HG03039 (cell line): Measurements from ENCODE around the gene RAB2B.
"Not testable (repeated sequence)": the region's sequence is repeated elsewhere in the genome, so short reads cannot be mapped to it uniquely, and the experiment has no call there.

ENCODE experiments used
- ATAC-seq: cut with Tn5 transposase; IDR thresholded peaks from one replicate; pipeline ENCODE4 v1.9.1; 2021; ENCODE audit warnings: mild to moderate bottlenecking, moderate library complexity; ENCODE audit not compliant: unreplicated experiment

Gene RAB2B

GRCh38 chr14:21494902-21495762, 18.4 kb upstream of the RAB2B start:
- ATAC-seq: no peak

DNA sequence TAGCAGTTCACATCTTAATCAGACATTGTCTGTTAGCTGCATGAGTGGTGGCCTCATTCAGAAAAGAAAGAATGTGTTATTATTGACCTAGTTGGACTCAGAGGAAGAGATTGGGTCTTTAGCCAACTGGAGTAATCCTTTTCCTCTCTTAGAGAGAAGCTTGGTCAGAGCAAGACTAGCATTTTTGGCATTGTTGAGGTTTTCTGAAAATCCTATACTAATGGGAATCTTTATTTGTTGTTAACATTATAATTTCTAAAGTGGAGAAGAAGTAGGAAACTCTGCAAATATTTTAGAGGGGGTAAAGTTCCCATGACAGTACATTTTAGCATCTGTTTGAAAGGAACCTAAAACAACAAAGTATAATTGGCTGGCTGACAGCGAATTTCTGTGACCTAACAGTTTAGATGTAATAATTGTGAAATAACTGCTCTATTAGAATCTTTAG, 9.9 kb upstream of the RAB2B start:
- no peak for ATAC-seq

DNA sequence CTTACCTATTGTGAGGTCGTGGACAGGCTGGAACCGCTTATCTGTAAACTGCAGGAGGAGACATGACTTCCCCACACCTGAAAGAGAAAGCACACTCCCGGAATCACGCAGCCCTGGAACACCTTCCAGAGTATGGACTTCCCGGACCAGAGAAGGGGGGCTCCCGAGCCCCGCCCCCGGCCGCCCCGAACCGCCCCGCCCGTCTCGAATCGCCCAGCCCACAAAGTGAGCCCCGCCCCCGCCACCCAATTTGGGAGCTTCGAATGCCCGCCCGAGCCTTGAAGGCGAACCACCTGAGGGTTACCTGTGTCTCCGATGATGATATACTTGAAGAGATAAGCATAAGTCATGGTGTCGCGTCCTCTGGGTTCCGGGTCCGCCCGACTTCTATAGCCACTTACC, 235 bp downstream of the RAB2B start:
- no peak for ATAC-seq

- ATAC-seq: no peak
Observed at GRCh38 chr14:21475767-21476522, 814 bp downstream of the RAB2B start.

GRCh38 chr14:21467616-21468015, 9.1 kb downstream of the RAB2B start:
- no peak for ATAC-seq

GRCh38 chr14:21455912-21456667, 20.7 kb downstream of the RAB2B start, which contains the start of gene CHD8:
Gene CHD8 (minus strand): TSS chr14:21456123. CDS start chr14:21431643, 24,480 bp downstream.
- peak; percentile 95 for ATAC-seq

- peak; percentile 17 for ATAC-seq
Observed at GRCh38 chr14:21455592-21455911, 21.2 kb downstream of the RAB2B start.

DNA sequence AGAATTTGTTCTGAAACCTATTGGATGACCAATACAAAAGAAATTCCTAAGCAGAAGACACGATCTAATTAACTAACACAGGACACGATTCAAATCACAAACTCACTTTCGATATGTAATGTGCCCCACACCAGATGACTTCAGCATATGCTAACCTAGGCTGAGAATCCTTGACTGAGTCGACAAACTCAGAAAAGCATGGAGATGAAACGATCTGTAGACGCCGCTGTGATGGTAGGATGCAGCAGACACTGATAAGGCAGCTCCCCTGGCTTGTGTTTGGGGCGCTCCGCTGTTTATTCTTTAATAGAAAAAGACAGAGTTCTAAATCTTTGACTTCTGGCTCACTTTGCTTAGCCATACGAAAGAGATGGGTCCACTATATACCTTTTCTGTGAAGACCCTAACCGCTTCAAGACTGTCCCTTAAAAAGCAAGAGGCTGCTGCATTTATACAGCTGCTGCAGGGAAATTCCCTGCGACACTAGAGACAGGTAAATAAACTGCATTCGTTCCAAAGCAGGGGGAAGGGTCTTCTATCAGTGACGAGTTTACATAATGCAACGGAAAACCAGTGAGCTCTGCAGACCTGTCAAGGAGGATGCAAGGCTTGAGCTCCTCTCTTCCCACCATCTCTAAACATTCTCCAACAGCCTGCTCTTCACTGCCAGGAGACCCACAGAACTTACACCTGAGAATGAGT, 21.8 kb downstream of the RAB2B start:
- no peak for ATAC-seq

GRCh38 chr14:21449899-21450216, 26.9 kb downstream of the RAB2B start:
- ATAC-seq: no peak

GRCh38 chr14:21442657-21443056, 34.1 kb downstream of the RAB2B start:
- not testable (repeated sequence) for ATAC-seq

DNA sequence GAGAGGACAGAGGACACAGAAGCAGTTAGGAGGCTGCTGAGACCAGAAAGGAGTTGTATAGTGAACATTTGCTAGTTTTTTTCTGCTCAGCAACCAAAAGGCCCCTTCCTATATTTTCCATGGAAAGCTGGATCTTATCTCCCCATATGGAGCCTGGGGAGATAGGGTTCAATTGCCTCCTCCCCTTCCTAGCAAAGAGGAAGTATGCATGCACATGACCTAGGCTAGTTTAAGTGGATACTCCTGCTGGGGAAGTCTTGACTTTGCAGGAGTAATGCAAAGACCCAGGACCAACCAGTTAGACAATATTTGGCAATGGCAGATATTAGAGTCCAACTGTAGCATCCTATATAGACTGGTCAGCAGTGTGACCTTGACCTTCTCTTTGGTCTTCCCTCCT, 35.9 kb downstream of the RAB2B start:
- ATAC-seq: no peak

DNA sequence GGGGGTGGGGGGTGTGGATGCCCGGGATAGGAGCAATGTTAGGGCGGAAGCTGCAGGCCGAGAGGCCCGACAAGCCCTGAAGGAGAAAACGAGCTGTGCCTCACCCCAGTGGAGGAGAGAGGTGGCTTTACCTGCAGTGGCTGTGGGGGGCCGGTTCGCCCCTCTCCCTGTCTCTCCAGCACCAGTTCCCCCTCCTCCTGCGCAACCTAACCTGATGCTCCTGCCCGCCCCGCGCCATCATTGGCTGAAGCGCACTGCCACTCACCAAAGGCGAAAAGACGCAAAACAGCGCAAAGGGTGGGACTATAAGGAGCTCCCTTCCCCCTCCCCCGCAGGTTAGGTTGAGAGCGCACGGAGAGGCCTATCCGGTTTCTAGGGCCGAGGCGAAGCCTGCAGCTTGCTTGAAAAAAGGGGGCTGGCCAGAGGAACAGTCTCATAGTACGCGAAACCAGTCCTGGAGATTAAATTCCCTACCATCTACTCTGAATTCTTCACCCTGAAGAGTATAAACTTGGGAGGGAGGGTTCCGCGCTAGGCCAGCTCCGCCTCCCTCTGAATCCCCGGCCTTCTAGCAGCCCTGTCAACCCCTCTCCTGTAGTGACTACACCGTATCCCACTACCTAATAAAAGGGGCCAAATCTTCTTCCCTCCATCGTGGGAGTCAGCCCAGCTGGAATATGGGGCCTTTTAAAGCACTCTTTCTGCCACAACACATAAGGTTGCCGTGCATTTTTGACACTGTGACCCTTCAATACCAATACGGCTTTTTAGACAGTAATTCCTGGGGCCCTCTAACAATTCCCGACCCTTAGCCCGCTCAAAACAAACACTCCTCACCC, 39.5 kb downstream of the RAB2B start:
- ATAC-seq: peak; percentile 97

GRCh38 chr14:21436567-21437062, 40.1 kb downstream of the RAB2B start:
- no peak for ATAC-seq

- ATAC-seq: no peak
Observed at GRCh38 chr14:21431126-21431525, 45.6 kb downstream of the RAB2B start.

DNA sequence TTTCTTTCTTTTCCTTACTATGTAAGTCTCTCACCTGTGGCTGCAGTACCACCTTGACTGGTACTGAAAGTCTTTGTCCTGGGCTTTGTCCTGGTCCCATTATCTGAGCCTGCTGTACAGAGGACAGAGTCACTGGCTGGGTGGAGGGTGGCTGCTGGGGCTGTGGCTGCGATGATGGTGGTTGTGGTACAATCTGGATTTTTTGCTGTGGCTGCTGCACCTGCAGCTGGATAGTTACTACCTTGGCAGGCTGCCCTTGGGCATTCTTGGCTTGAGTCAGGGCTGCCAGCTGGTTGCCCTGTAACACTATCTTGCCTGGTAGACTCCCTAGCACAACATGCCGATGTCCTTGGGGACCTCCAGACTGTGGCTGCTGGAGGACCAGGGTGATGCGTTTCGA, 47.8 kb downstream of the RAB2B start:
- ATAC-seq: no peak

GRCh38 chr14:21426692-21427091, 50.1 kb downstream of the RAB2B start:
- ATAC-seq: no peak

DNA sequence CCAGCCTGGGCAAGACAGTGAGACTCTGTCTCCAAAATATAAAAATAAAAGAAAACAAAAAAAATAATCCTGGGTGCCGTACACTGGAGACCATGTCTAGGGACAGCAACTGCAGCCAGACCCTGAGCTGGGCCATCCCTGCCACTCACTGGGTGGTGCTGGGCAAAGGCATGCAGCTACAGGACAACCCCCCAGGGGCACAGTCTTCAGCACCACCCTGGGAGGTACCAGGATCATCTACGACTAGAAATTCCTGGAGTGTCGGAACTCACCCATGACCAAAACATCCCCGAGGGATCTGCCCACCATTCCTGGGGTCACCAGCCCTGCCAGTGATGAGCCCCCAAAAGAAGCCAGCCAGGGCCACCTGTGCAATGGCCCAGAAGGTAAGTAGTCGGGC, 57.2 kb downstream of the RAB2B start:
- no peak for ATAC-seq

DNA sequence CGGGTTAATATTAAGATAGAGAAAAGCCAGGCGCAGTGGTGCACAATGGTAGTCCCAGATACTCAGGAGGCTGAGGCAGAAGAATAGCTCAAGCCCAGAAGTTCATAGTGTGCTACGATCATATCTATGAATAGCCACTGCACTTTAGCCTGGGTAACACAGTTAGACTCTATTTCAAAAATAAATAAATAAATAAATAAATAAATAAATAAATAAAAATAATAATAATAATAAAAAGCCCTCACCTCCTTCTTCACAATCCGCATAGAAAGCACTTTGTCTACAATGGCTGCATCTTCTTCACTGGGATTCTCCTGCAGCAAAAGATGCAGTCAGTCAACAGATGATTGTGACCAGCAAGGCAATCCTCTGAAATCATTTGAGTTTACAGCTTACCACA, 61.4 kb downstream of the RAB2B start:
- ATAC-seq: no peak

GRCh38 chr14:21414137-21414631, 62.6 kb downstream of the RAB2B start:
- ATAC-seq: no peak
